Body of pancreas (tissue), 4 donors: ENCODE results near the gene ANKRD22.

Experiments used
- POLR2A ChIP-seq, 3 donors: fragments of 450-650 bp; IDR thresholded peaks; one replicate each; pipeline ENCODE4 v1.6.1; 2016; ENCODE audit warnings: antibody characterized with exemption in 3 of 3, mild to moderate bottlenecking in 2 of 3
- TF ChIP-seq, protein P1 (sequence below), 7 experiments: fragments of 450-650 bp in 4 of 7; fragments of 200-600 bp in 3 of 7; sonication (generic) in 3 of 7; IDR thresholded peaks; one replicate each; pipeline ENCODE4 v1.5.1; 2016 to 2019; ENCODE audit warnings: antibody characterized with exemption in 7 of 7

DNA sequence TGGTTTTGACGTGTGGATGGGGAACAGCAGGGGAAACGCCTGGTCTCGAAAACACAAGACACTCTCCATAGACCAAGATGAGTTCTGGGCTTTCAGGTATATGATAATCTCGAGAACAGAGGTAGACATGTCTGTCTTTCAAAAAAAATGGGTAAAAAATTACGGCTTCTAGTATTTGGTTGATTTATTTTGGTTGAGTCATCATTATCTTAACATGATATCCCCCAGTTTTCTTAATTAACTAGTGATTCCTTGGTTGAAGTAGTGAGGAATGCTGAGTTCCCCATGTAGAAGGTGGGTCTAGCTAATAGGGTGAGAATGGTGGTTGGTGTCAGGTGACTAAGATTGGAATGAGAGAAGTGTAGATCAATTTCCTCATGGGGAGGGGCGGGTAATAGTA is 38.4 kb downstream of the ANKRD22 start:
- TF ChIP-seq, protein P1, sequence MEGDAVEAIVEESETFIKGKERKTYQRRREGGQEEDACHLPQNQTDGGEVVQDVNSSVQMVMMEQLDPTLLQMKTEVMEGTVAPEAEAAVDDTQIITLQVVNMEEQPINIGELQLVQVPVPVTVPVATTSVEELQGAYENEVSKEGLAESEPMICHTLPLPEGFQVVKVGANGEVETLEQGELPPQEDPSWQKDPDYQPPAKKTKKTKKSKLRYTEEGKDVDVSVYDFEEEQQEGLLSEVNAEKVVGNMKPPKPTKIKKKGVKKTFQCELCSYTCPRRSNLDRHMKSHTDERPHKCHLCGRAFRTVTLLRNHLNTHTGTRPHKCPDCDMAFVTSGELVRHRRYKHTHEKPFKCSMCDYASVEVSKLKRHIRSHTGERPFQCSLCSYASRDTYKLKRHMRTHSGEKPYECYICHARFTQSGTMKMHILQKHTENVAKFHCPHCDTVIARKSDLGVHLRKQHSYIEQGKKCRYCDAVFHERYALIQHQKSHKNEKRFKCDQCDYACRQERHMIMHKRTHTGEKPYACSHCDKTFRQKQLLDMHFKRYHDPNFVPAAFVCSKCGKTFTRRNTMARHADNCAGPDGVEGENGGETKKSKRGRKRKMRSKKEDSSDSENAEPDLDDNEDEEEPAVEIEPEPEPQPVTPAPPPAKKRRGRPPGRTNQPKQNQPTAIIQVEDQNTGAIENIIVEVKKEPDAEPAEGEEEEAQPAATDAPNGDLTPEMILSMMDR (IDR thresholded peaks at IDR 0.05) = no peak
- TF ChIP-seq POLR2A (IDR thresholded peaks at IDR 0.05) = no peak
